Lower leg skin (tissue), 3 donors: ENCODE data around the gene MYRIP.

Source experiments
- POLR2A ChIP-seq, 2 donors: fragments of 450-650 bp; IDR thresholded peaks; one replicate each; pipeline ENCODE4 v1.6.1; 2016 to 2017; ENCODE audit warnings: antibody characterized with exemption in 2 of 2, mild to moderate bottlenecking in 1 of 2, moderate library complexity in 1 of 2
- TF ChIP-seq, protein P1 (sequence below), 3 donors: fragments of 450-650 bp; IDR thresholded peaks; one replicate each; pipeline ENCODE4 v1.5.1; 2016; ENCODE audit warnings: antibody characterized with exemption in 3 of 3, mild to moderate bottlenecking in 3 of 3, moderate library complexity in 2 of 3

DNA sequence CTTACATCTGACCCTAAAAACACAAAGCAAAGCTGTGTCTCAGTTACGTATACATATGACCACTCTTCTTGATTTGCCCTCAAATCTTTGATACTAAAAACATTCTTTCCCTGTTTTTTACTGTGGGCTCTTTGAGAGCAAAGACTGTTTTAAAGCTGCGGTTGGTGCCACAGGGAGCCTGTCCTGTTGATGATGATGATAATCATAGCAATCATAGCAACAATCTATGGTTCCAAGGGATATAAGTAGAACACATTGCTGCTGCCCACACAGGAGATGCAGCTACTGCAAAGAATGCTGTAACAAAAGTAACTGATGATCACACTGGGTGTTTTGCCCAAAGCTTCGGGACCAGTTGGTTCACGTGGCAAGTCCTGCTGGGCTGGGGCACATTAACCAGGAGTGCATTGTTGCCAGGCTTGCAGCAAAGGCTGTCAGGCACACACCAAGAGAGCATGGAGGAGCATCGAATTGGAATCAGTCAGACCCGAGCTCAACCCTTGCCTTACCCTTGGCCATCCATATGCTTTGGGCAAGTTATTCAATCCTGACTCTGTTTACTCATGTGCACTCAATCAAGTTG lies 368.7 kb downstream of the MYRIP start:
- TF ChIP-seq, protein P1, sequence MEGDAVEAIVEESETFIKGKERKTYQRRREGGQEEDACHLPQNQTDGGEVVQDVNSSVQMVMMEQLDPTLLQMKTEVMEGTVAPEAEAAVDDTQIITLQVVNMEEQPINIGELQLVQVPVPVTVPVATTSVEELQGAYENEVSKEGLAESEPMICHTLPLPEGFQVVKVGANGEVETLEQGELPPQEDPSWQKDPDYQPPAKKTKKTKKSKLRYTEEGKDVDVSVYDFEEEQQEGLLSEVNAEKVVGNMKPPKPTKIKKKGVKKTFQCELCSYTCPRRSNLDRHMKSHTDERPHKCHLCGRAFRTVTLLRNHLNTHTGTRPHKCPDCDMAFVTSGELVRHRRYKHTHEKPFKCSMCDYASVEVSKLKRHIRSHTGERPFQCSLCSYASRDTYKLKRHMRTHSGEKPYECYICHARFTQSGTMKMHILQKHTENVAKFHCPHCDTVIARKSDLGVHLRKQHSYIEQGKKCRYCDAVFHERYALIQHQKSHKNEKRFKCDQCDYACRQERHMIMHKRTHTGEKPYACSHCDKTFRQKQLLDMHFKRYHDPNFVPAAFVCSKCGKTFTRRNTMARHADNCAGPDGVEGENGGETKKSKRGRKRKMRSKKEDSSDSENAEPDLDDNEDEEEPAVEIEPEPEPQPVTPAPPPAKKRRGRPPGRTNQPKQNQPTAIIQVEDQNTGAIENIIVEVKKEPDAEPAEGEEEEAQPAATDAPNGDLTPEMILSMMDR (IDR thresholded peaks at IDR 0.05), result no peak
- no peak for TF ChIP-seq POLR2A (IDR thresholded peaks at IDR 0.05)
